Measurements from ENCODE around the gene RHBDL3. TPM values are rescaled to one million over a fixed set of nuclear protein-coding genes. Genes with fewer than 3 reads are reported as not detected.

RHBDL3 gene
- total and polyA plus RNA-seq, 2 donors (not counting 1 experiment from before 2014, with no cell fraction given), result not detected

DNA sequence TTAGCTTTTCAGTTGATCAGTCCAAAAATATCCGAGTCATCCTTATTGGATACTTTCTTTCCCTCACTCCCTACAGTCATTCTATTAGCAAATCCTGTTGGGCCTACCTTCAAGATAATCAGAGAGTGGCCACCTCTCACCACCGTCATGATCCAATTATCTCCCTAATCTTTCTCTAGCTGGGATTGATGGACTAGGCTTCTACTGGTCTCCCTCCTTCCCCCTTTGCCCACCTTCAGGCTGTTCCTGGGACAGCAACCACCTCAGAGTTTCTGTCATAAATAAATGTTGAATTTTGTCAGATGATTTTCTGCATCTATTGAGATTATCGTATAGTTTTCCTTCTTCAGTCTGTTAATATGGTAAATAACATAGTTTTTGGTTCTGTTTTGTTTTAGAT, 16.2 kb upstream of the RHBDL3 start:
- H3K27me3 ChIP-seq (replicated peaks in 1 of 4; ENCODE audit: control extremely low read depth in 1 of 4, control insufficient read depth in 3 of 4, insufficient read depth in 4 of 4, low read length in 3 of 4), result no peaks in the 10 kb centered on the region
- POLR2A ChIA-PET, result no interaction called here
- peaks cover 10% of the 10 kb centered on the region for H3K27me3 Mint-ChIP-seq
- H3K4me3 Mint-ChIP-seq, result no peak overlapping the region
- H3K36me3 ChIP-seq (replicated peaks in 1 of 2; ENCODE audit: control extremely low read depth in 1 of 2, control insufficient read depth in 1 of 2, extremely low read depth in 1 of 2, insufficient read depth in 2 of 2, low read length in 1 of 2), result no peaks in the 10 kb centered on the region
- no peak overlapping the region for H3K27ac ChIP-seq (ENCODE audit: low read length in 2 of 2)
- H2AFZ ChIP-seq (ENCODE audit: insufficient read depth, low read depth, low read length, poor library complexity, severe bottlenecking), result no peak overlapping the region
- intact Hi-C loops (cut with micrococcal nuclease), result no loop called here
- no peaks in the 10 kb centered on the region for H3K4me1 ChIP-seq (ENCODE audit: control insufficient read depth in 2 of 2, insufficient read depth in 2 of 2, low read length in 2 of 2)
- no peak overlapping the region for H3K27ac Mint-ChIP-seq
- TF ChIP-seq, protein P1, sequence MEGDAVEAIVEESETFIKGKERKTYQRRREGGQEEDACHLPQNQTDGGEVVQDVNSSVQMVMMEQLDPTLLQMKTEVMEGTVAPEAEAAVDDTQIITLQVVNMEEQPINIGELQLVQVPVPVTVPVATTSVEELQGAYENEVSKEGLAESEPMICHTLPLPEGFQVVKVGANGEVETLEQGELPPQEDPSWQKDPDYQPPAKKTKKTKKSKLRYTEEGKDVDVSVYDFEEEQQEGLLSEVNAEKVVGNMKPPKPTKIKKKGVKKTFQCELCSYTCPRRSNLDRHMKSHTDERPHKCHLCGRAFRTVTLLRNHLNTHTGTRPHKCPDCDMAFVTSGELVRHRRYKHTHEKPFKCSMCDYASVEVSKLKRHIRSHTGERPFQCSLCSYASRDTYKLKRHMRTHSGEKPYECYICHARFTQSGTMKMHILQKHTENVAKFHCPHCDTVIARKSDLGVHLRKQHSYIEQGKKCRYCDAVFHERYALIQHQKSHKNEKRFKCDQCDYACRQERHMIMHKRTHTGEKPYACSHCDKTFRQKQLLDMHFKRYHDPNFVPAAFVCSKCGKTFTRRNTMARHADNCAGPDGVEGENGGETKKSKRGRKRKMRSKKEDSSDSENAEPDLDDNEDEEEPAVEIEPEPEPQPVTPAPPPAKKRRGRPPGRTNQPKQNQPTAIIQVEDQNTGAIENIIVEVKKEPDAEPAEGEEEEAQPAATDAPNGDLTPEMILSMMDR (IDR thresholded peaks at IDR 0.05), result no peak
- TF ChIP-seq EZH2 (IDR thresholded peaks at IDR 0.05; ENCODE audit: borderline replicate concordance, insufficient read depth, low read depth, low read length, poor library complexity, severe bottlenecking), result no peak
- H3K9ac ChIP-seq (ENCODE audit: low read length), result no peak overlapping the region
- H3K79me2 ChIP-seq (ENCODE audit: control insufficient read depth, insufficient read depth, low read length), result no peaks in the 10 kb centered on the region
- CTCF ChIA-PET, result no interaction called here
- no peak for DNase-seq
- peaks cover 0 to 6% (median 0%) of the 10 kb centered on the region in 3 donors for H3K9me3 ChIP-seq (ENCODE audit: control extremely low read depth in 1 of 3, control insufficient read depth in 2 of 3, insufficient read depth in 1 of 3, low read length in 2 of 3)
- H4K20me1 ChIP-seq (ENCODE audit: control insufficient read depth, insufficient read depth, low read length, poor library complexity, severe bottlenecking), result no peaks in the 10 kb centered on the region
- 60% methylated on average over 1 of the region's 3 CpGs for WGBS (ENCODE audit: insufficient coverage)
- no peak overlapping the region for H3K4me2 ChIP-seq (replicated peaks; ENCODE audit: low read depth, low read length, poor library complexity, severe bottlenecking)
- no peaks in the 10 kb centered on the region for H3K9me3 Mint-ChIP-seq (ENCODE audit: insufficient read depth)
- no peaks in the 10 kb centered on the region for H3K4me1 Mint-ChIP-seq
- no peak overlapping the region for H3K4me3 ChIP-seq (ENCODE audit: control extremely low read depth in 1 of 5, extremely low read depth in 1 of 5, insufficient read depth in 1 of 5, low read depth in 2 of 5, low read length in 4 of 5)
- ATAC-seq (ENCODE audit: low read depth), result no peak

DNA sequence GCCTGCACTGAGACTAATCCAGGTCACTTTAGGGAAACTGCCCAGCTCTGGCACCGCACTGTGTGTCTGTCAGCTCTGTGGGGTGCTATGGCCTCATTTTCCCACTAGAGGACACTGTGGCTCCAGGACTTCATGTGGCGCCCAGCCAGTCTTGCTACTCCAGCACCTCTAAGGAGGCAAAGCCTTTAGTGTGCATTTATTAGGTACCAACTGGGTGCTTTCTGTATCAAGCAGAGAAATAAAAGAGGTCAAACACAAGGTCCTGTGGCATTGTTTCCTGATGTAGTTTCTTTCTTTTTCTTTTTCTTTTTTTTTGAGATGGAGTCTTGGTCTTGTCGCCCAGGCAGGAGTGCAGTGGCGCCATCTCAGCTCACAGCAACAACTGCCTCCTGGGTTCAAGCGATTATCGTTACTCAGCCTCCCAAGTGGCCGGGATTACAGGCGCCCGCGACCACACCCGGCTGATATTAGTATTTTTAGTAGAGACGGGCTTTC, 12.5 kb upstream of the RHBDL3 start:
- Histone ChIP-seq H2AFZ (ENCODE audit: insufficient read depth, low read depth, low read length, poor library complexity, severe bottlenecking) (no peak overlapping the region), H3K27me3 (replicated peaks in 1 of 4; ENCODE audit: control extremely low read depth in 1 of 4, control insufficient read depth in 3 of 4, insufficient read depth in 4 of 4, low read length in 3 of 4) (no peaks in the 10 kb centered on the region), H3K79me2 (ENCODE audit: control insufficient read depth, insufficient read depth, low read length) (no peaks in the 10 kb centered on the region), H3K4me3 (ENCODE audit: control extremely low read depth in 1 of 5, extremely low read depth in 1 of 5, insufficient read depth in 1 of 5, low read depth in 2 of 5, low read length in 4 of 5) (no peak overlapping the region), H3K27ac (ENCODE audit: low read length in 2 of 2) (no peak overlapping the region), H4K20me1 (ENCODE audit: control insufficient read depth, insufficient read depth, low read length, poor library complexity, severe bottlenecking) (no peaks in the 10 kb centered on the region), H3K4me2 (replicated peaks; ENCODE audit: low read depth, low read length, poor library complexity, severe bottlenecking) (no peak overlapping the region), H3K9ac (ENCODE audit: low read length) (no peak overlapping the region), H3K4me1 (ENCODE audit: control insufficient read depth in 2 of 2, insufficient read depth in 2 of 2, low read length in 2 of 2) (no peaks in the 10 kb centered on the region), H3K36me3 (replicated peaks in 1 of 2; ENCODE audit: control extremely low read depth in 1 of 2, control insufficient read depth in 1 of 2, extremely low read depth in 1 of 2, insufficient read depth in 2 of 2, low read length in 1 of 2) (no peaks in the 10 kb centered on the region), H3K9me3 (ENCODE audit: control extremely low read depth in 1 of 3, control insufficient read depth in 2 of 3, insufficient read depth in 1 of 3, low read length in 2 of 3) (peaks cover 0 to 6% (median 0%) of the 10 kb centered on the region in 3 donors)
- ChIA-PET CTCF (interaction anchor here (0.6 to 3.8 kb wide), 10 partner anchors 16 to 211 kb away, joined by 3 to 36 read pairs (median 4); no protein-coding TSS in a partner anchor), POLR2A (no interaction called here)
- intact Hi-C loops (cut with micrococcal nuclease), result loop anchor here (1.0 to 10.0 kb wide), 4 partner anchors 66 to 502 kb away; partner anchors contain the start of genes PSMD11 and ZNF207
- 57% methylated on average over 10 of the region's 12 CpGs for WGBS (ENCODE audit: insufficient coverage)
- Mint-ChIP-seq H3K4me3 (no peak overlapping the region), H3K27me3 (peaks cover 13% of the 10 kb centered on the region), H3K9me3 (ENCODE audit: insufficient read depth) (no peaks in the 10 kb centered on the region), H3K27ac (no peak overlapping the region), H3K4me1 (no peaks in the 10 kb centered on the region)
- TF ChIP-seq, protein P1 (IDR thresholded peaks at IDR 0.05), result peak; percentile 97
- TF ChIP-seq EZH2 (IDR thresholded peaks at IDR 0.05; ENCODE audit: borderline replicate concordance, insufficient read depth, low read depth, low read length, poor library complexity, severe bottlenecking), result no peak
- DNase-seq (peak; percentile 76), ATAC-seq (ENCODE audit: low read depth) (peak; percentile 93)

Data from B cell (primary cell).